NCI-H128 (cell line): ENCODE results near the gene MAP3K8.
"Not testable (repeated sequence)": the region's sequence is repeated elsewhere in the genome, so short reads cannot be mapped to it uniquely, and the experiment has no call there.

Experiments
- DNase-seq: peaks from one replicate; lab custom pipeline; 2025; ENCODE audit not compliant: unreplicated experiment; lab: John Stamatoyannopoulos, UW

Gene MAP3K8

GRCh38 chr10:30447125-30447799, 13.3 kb downstream of the MAP3K8 start:
- no peak for DNase-seq

- no peak for DNase-seq
Measured at GRCh38 chr10:30448092-30448491, 14.1 kb downstream of the MAP3K8 start.

- DNase-seq = no peak
Measured at GRCh38 chr10:30453764-30454527, 20.0 kb downstream of the MAP3K8 start.

GRCh38 chr10:30454744-30455510, 20.9 kb downstream of the MAP3K8 start:
- no peak for DNase-seq

GRCh38 chr10:30455816-30456215, 21.8 kb downstream of the MAP3K8 start:
- DNase-seq = no peak

GRCh38 chr10:30456266-30456665, 22.3 kb downstream of the MAP3K8 start:
- no peak for DNase-seq

- no peak for DNase-seq
Measured at GRCh38 chr10:30459283-30459682, 25.3 kb downstream of the MAP3K8 start.

GRCh38 chr10:30460121-30460520, 26.1 kb downstream of the MAP3K8 start:
- DNase-seq = no peak

- no peak for DNase-seq
Measured at GRCh38 chr10:30462513-30462912, 28.5 kb downstream of the MAP3K8 start.

GRCh38 chr10:30463944-30464451, 30.0 kb downstream of the MAP3K8 start:
- DNase-seq = no peak

- no peak for DNase-seq
Measured at GRCh38 chr10:30464675-30465074, 30.7 kb downstream of the MAP3K8 start.

- DNase-seq = no peak
Measured at GRCh38 chr10:30466445-30466844, 32.5 kb downstream of the MAP3K8 start.

GRCh38 chr10:30467651-30468338, 33.8 kb downstream of the MAP3K8 start:
- DNase-seq = no peak

GRCh38 chr10:30472414-30473155, 38.6 kb downstream of the MAP3K8 start:
- no peak for DNase-seq

- DNase-seq = not testable (repeated sequence)
Measured at GRCh38 chr10:30475515-30475914, 41.5 kb downstream of the MAP3K8 start.

- DNase-seq = no peak
Measured at GRCh38 chr10:30476511-30477155, 42.6 kb downstream of the MAP3K8 start.

GRCh38 chr10:30479513-30479912, 45.5 kb downstream of the MAP3K8 start:
- DNase-seq = not testable (repeated sequence)

- no peak for DNase-seq
Measured at GRCh38 chr10:30481603-30482002, 47.6 kb downstream of the MAP3K8 start.

GRCh38 chr10:30488316-30488715, 54.3 kb downstream of the MAP3K8 start:
- DNase-seq = no peak

- no peak for DNase-seq
Measured at GRCh38 chr10:30489346-30489745, 55.4 kb downstream of the MAP3K8 start.
